Activated T-cell treated with anti-CD3 and anti-CD28 coated beads, Interleukin-2, amount 50 U/mL, for 1 hour (primary cell): ENCODE data around the gene WASHC2C.
"Not testable (repeated sequence)": the region's sequence is repeated elsewhere in the genome, so short reads cannot be mapped to it uniquely, and the experiment has no call there.

ENCODE experiments used
- DNase-seq: peaks from one replicate; pipeline ENCODE4 v3.0.0-alpha.2; 2020

WASHC2C gene

DNA sequence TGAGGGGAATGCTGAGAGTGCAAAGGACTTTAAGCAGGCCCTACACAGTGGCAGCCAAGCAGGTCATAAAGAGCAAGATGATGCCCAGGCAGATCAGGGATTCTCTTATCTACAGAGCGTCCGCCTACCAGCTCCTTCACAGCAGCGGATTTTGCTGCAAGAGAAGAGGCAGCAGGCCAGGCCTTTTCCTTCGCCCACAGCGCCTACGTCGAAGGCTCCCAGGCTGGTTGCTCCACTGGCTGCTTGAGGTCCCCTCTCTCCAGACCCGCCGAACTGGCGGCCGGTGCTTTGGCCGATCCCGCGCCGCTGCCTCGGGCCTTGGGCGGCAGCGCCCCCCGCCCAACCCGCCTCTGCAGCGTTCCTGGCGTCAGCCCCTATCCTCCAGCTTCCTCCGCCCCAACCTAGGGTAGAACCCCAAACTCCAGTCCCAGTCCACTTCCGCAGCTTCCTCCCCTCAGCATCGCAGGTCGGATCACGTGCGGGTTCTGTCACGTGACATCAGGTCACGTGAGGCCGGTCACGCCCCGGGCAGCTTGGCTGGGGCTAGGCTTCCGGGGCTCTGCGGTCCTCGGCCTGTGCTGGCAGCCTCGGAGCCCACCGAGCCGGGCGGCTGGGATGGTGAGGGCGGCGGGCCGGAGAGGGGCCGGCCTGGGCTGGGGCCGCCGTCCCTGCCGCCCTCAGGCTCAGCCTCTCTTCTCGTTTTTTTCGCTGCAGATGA, at the start of gene WASHC2C:
Gene WASHC2C, plus strand, starts transcription at position 564 of the 718 bp plus-strand sequence. Its CDS starts 52 bp downstream, at position 616.
- DNase-seq = peak; percentile 98

DNA sequence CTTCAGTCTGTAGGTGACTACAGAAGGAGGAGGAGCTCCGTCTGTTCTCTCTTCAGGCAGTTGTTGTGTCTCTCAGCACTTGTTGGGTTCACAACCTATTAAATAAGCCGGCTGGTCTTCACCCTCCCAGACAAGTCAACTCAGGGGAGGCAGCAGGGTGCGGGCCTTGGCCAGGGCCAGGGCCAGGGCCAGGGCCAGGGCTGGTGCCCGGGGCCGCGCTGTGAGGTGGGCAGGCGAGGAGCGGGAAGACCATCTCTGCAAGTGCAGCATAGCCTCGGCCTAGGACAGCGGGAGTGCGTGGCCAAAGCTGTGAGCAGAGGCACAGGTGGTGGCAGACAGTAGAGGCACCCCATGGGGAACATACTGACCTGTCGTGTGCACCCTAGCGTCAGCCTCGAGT, 48.6 kb upstream of the WASHC2C start:
- not testable (repeated sequence) for DNase-seq

DNA sequence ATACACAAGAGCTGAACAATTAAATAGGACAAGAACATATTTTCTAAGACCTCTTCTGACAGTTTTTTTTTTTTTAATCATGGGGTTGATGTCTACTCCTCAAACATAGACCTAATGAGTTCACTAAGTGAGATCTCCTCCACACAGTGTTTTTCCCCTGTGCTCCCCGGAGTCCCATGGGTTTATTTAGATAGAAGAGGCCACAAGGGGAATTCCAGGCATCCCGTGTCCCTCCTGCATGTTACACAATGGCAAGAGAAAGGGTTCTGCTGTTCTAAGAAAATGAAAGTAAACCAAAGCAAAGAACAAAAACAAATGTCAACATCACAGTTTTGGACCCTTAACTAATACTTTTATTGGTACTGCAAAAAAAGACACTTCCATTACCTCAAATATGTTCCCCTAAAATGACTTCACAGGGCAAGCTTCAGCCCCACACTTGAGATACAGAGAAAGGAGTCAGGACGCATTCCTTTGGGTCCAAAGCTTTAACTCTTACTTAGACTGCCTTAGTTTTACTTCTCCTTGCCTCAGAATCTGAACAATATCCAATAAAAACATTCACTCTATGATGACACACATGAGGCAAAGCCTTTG, 16.8 kb upstream of the WASHC2C start:
- not testable (repeated sequence) for DNase-seq

GRCh38 chr10:45711223-45711622, 15.8 kb upstream of the WASHC2C start:
- DNase-seq = not testable (repeated sequence)

DNA sequence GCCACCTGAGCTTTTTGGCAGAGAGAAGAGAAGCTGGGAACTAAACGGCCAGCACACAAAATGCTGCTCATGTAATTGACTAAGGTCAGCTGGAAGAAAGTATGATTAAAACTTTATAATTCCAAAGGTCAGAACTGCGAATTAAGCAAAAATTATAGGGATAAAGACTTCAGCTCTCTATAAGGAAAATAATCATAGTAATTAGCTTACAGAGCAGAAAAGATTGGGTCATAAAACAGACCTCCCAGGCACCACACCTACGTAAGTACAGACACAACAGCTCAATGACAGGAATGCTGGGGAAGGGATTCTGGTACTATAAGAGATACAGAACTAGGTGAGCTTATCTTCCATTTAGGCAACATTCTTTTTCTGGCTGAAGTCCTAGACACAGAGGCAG, 10.0 kb upstream of the WASHC2C start:
- DNase-seq = not testable (repeated sequence)

DNA sequence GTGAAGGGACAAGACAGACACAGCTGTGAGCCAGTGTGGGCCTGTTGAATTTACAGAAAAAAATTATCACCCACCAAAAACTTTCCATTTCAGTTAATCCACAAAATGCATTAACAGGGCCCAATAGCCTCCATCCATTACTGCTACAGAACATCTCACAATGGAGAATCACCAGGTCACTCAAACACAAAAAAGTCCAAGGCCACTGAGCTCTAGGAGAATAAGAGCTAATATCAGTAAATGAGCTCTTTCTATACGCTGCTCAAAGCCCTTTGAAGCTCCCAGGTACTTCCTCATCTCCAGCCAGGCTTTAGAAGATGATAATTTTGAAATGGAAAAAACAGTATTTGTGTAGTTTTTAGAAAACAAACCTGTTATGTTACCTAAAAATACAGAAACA, 9.4 kb upstream of the WASHC2C start:
- DNase-seq = not testable (repeated sequence)

GRCh38 chr10:45721503-45721902, 5.6 kb upstream of the WASHC2C start:
- DNase-seq = not testable (repeated sequence)

DNA sequence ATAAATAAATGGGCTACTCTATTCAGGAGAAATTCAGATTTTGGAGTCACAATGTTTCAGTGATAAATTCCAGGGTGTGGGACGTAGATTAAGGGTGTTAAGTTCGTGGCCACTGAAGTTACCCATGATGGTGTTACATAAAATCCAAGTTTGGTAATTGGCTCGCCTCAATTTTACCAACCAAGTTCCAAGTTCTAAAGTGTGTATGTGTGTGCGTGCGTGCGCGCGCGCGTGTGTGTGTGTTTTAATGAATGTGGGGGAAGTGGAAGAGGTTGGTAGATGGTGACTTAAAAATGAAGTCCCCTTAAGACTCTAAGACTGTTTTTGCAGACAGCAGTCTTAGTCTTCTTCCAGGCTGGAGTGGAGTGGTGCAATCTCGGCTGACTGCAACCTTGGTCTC, 3.2 kb upstream of the WASHC2C start:
- DNase-seq = not testable (repeated sequence)

DNA sequence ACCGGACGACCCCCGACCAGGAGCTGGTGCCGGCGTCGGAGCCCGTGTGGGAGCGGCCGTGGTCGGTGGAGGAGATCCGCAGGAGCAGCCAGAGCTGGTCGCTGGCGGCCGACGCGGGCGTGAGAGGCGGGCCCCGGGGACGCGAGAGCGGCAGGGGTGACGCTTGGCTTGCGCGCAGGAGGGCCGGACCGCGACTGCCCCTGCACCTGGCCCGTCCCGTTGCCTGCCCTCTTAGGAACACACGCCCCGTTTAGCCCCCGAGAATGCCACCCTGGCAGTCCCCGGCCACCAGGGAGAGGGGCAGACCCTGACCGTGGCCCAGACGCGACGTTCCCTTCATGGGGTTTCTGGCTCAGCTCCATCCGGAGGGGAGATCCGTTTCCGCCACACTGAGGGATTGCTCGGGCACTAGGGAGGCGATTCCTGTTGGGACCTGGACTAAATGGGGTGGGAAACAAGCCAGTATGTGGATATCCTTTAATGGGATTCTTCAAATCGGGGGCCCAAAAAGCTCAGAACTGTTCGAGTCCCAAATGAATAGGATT, 427 bp downstream of the WASHC2C start:
- DNase-seq = peak; percentile 22

- not testable (repeated sequence) for DNase-seq
Measured at GRCh38 chr10:45734449-45734848, 7.4 kb downstream of the WASHC2C start.

- not testable (repeated sequence) for DNase-seq
Measured at GRCh38 chr10:45734867-45735266, 7.8 kb downstream of the WASHC2C start.

DNA sequence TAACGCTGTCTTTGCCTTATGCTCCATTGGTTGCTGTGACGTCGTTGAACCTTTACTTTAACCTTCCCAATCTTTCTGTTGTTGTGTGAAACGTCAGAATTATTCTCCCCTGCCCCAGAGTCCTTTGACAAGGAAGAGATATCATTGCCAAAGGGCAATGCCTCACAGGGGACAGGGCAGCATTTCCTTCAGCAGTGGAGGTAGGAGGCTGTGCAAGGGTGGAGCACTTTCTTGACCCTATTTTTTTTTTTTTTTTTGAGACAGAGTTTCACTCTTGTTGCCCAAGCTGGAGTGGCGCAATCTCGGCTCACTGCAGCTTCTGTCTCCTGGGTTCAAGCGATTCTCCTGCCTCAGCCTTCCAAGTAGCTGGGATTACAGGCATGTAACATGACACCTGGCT, 14.5 kb downstream of the WASHC2C start:
- not testable (repeated sequence) for DNase-seq

GRCh38 chr10:45742014-45742413, 14.9 kb downstream of the WASHC2C start:
- DNase-seq = not testable (repeated sequence)

- not testable (repeated sequence) for DNase-seq
Measured at GRCh38 chr10:45751141-45751540, 24.1 kb downstream of the WASHC2C start.

DNA sequence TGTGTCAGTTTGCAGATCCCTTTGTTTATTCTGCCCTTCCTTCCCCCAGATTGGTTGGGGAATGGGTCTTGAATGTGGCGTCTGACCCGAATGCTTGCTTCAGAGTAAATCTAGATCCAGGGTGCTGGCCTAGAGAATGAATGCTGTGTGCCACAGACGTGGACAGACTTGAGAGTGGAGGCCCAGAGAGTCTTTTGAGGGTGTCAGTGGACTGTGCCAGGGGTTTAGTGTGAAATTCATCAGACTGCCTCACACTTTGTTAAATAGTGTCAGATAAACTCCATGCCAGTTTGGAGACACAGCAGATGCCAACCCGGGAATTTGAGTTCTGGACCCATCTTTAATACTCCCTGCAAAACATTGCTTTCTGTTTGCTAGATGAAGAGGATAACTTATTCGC, 25.1 kb downstream of the WASHC2C start:
- DNase-seq = not testable (repeated sequence)

GRCh38 chr10:45753979-45754495, 27.0 kb downstream of the WASHC2C start:
- not testable (repeated sequence) for DNase-seq

DNA sequence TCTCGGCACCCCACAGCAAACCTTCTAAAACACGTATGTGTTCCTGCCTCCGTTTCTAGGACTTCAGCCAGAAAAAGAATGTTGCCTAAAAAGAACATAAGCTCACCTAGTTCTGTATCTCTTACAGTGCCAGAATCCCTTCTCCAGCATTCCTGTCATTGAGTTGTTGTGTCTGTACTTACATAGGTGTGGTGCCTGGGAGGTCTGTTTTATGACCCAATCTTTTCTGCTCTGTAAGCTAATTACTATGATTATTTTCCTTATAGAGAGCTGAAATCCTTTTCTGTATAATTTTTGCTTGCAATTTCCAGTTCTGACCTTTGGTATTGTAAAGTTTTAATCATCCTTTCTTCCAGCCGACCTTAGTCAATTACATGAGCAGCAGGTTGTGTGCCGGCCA, 28.0 kb downstream of the WASHC2C start:
- DNase-seq = not testable (repeated sequence)

GRCh38 chr10:45756065-45756464, 29.0 kb downstream of the WASHC2C start:
- DNase-seq = not testable (repeated sequence)

DNA sequence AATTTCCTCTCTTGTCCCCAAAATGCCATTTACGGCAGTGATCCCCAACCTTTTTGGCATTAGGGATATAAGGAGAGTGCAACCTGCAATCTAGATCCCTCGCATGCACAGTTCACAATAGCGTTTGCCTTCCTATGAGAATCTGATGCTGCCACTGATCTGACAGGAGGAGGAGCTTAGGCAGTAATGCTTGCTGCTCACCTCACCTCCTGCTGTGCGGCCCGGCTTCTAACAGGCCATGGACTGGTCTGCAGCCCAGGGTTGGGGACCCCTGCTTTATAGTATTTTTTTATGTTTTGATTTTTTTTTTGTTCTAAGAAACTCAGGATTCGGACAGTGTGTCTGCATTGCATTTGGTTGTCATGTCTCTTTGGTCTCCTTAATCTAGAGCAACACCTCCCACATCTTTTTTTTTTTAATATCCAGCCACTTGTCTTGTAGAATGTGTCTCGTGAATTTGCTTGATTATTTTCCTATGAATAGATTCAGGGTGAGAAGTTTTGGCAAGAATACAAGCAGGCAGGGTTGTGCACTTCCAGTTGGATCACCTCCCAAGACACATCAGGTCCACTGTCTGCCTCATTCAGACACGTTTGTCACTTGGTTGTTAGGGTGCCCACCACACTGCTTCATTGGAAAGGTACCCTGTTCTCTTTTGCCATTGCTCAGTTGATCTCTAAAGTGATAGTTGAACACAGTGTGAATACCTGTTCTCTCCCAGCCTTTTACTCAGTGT, 30.8 kb downstream of the WASHC2C start:
- not testable (repeated sequence) for DNase-seq

GRCh38 chr10:45761622-45762021, 34.6 kb downstream of the WASHC2C start:
- DNase-seq = not testable (repeated sequence)

- DNase-seq = not testable (repeated sequence)
Measured at GRCh38 chr10:45763037-45763436, 36.0 kb downstream of the WASHC2C start.

GRCh38 chr10:45768334-45768733, 41.3 kb downstream of the WASHC2C start:
- DNase-seq = not testable (repeated sequence)
